Head of caudate nucleus (tissue), 42 donors: ENCODE results near the gene TMCC1.
"Not testable (repeated sequence)": the region's sequence is repeated elsewhere in the genome, so short reads cannot be mapped to it uniquely, and the experiment has no call there.

Experiments used
- DNase-seq, 42 donors: peaks; one replicate each; pipeline versions ENCODE4 v3.0.0 to v3.0.0-alpha.2; 2020 to 2021; ENCODE audit warnings: mixed read lengths in 7 of 42
- intact Hi-C: fragments of 100-400 bp; cut with DNase I; formaldehyde crosslinking; loops from one replicate; pipeline ENCODE4 v1.15.0; 2022

TMCC1 gene

DNA sequence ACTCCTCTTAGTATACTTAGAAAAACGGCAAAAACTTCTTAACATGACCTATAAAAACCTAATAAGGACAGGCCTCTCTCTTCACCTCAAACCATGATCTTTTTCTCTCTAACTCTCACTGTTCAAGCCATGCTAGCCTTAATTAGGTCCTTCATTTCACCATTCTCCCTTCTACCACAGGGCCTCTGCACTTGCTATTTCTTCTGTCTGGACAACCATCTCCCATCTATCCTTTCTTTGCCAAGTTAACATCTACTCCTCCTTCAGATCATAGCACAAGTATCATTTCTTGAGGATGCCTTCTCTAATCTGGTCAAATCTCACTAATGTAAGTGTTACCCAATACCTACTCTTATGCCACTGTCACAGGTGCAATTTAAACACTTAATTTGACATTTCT is 39.1 kb downstream of the TMCC1 start:
- intact Hi-C loops = no loop called here
- DNase-seq = no peak

DNA sequence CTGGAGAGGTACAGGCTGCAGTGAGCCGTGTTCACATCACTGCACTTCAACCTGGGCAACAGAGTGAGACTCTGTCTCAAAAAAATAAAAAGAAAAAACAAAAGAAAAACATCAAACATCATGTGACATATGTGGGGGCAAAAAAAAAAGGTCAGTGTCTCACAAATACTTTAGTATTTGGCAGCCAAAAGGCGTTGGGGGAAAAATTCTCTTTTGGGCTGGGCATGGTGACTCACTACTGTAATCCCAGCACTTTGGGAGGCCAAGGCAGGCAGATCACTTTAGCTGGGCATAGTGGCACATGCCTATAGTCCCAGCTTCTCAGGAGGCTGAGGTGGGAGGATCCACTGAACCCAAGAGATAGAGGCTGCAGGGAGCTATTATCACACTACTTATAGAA is 47.6 kb downstream of the TMCC1 start:
- DNase-seq = no peak
- intact Hi-C loops = no loop called here

DNA sequence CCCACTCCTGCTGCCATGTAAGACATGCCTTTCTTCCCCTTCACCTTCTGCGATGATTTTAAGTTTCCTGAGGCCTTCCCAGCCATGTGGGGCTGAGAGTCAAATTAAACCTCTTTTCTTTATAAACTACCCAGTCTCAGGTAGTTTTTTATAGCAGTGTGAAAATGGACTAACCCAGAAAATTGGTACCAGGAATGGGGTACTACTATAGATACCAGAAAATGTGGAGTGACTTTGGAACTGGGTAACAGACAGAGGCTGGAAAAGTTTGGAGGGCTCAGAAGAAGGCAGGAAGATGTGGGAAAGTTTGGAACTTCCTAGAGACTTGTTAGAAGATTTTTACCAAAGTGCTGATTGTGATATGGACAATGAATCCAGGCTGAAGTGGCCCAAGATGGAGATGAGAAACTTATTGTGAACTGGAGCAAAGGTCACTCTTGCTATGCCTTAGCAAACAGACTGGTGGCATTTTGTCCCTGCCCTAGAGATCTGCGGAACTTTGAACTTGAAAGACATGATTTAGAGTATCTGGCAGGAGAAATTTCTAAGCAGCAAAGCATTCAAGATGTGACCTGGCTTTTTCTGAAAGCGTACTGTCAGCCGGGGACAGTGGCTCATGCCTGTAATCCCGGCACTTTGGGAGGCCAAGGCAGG is 52.7 kb downstream of the TMCC1 start:
- intact Hi-C loops = no loop called here
- no peak for DNase-seq

DNA sequence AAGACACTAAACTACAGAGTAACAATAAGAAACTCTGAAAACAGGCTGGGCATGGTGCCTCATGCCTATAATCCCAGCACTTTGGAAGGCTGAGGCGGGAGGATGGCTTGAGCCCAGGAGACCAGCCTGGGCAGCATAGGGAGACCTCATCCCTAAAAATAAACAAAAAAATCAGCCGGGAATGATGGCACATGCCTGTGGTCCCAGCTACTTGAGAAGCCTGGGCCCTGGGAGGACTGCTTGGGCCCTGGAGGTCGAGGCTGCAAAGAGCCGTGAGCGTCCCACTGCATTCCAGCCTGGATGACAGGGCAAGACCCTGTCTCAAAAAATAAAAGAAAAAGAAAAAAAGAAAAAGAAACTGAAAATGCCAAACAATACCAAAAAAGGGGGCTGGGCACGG is 55.4 kb downstream of the TMCC1 start:
- intact Hi-C loops = no loop called here
- no peak for DNase-seq

DNA sequence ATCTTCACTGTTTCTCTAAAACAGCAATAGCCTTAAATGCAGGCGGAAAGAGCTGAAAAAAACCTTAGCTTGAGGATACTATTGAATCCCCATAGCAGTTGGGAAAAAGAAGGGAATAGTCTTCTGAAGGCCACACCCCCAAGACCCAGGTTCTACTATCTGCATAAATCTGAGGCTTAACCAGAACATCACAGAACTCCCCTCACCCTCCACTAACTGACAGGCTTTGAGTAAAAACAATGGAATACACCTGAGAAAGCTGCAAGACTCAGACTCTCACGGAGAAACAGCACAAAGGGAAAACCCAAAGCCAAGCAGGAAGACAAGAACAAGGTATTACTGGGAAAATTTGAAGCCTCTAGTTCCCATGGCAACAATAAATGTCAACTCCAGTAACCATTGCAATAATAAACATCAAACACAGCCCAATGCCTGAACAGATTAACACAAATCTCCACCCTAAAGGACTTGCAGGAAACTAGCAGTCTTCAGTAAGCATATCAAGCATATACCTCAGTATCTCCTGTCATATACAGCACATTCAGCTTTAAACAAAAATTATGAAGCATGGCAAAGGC is 56.4 kb downstream of the TMCC1 start:
- no peak for DNase-seq
- intact Hi-C loops = no loop called here

DNA sequence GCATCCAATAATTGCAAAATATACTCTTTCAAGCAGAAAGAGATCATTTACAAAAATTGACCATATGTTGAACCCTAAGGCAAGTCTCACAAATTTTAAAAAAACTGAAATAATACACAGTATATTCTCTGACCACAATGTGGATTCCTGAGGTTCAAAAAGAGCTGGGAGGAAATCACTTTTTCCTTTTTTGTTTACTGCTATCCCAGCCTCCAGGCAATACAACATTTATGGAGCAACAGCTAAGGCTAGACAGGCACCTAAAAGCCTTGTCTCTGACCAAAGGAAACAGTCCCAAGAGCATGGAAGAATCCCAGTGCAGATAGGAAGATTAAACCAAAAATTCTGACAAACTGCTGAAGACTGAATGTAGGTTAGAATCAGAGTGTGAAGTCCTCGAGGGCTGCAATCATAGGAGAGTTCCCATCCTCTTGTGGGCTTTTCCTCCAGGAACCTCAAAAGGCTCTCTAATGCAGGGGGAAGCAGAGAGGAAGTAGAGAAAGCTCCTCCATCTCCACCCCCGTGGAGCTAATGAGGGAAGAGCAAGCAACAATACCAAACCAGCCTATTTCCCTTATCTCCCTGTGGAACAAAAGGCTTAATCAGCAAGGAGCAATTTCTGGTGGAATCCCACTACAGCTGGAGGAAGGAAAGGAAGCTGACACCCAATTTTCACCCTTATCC is 57.0 kb downstream of the TMCC1 start:
- intact Hi-C loops = no loop called here
- DNase-seq = no peak

DNA sequence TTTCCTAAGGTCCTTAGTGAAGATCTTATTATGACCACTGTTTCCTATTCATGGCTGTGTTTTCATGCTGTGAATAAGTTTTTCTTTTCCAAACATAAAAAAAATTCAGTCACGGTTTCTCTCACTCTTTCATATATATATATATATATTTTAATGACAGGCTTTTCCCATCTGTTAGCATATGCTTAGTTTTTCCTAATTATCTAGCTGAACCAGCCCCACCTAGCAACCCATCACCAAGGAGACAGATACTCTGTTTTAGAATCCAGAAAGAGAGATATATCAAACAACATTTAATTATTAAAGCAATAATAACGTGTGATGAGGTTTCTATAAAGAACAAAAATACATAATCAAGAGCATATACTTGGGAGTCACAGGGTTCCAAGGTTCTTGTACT is 58.3 kb downstream of the TMCC1 start:
- DNase-seq = no peak
- intact Hi-C loops = no loop called here

DNA sequence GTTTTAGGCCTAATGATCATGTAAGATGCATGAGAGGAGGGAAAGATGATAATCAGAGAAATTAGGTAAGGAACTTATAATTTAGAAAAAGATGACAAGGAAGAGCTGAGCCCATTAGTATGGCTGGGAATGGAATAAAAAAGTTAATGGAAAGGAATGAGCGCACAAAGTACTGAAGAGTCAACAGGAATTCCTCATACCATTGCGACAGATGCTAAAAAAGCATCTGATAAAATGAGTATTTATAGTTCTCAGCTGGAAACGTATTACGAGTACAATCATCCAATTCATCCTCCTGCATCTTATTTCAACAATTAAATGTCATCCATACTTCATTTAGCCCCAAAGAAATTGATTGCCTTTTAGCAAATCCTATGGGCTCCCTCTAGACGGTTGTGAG is 58.9 kb downstream of the TMCC1 start:
- intact Hi-C loops = no loop called here
- no peak for DNase-seq

DNA sequence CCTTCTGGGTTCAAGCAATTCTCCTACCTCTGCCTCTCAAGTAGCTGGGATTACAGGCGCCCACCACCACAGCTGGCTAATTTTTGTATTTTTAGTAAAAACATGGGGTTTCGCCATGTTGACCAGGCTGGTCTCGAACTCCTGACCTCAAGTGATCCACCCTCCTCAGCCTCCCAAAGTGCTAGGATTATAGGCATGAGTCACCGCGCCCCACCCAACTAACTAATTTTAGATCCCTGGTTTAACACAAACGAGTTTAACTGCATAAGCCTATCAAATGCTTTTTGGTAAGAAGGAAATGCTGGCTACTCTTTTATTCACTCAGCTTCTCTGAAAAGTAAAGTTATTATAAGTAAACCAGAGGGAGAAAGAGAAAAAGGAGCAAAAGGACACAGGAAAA is 61.6 kb downstream of the TMCC1 start:
- intact Hi-C loops = not testable (repeated sequence)
- peak in 11 of 42 donors; percentile 5 to 55 (median 24) for DNase-seq

DNA sequence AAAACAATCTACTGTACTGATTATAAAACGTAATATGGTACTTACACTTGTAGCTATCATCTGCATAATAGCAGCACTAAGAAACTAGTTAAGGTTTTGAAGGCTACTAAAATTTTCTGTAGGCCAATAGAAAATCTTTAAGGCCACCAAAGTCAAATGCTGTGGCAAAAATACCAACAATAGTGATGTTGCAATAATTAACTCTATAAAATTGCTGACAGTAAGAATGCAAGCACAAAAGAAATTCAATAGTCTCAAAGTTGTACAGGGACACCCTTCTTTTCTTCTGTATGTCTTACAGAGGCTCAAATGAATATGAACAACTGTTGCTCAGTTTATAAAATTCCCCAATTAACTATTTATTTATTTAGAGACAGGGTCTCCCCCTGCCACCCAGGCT is 62.0 kb downstream of the TMCC1 start:
- no peak for DNase-seq
- intact Hi-C loops = no loop called here

DNA sequence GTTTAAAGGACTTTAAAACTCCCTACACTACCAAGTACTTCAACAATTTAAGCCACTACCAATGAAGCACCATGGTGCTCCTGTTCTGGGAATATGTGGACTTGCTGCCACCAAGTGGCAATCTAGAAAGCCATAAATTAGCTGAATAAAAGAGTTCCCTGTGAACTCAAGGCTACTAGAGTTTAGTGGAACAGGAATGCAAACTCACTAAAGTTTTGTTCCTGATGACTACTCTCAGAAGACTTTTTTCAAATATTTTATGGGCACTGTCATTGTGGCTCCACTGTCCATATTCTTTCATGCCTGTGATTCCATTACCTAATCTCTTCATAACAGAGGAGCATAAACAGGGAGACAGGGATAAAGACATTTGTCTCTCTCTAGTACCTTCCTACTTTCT is 63.9 kb downstream of the TMCC1 start:
- intact Hi-C loops = loop anchor here (2.0 to 10.0 kb wide), 2 partner anchors 105 to 335 kb away; no protein-coding TSS in a partner anchor
- DNase-seq = peak in 37 of 42 donors; percentile 15 to 84 (median 64)

DNA sequence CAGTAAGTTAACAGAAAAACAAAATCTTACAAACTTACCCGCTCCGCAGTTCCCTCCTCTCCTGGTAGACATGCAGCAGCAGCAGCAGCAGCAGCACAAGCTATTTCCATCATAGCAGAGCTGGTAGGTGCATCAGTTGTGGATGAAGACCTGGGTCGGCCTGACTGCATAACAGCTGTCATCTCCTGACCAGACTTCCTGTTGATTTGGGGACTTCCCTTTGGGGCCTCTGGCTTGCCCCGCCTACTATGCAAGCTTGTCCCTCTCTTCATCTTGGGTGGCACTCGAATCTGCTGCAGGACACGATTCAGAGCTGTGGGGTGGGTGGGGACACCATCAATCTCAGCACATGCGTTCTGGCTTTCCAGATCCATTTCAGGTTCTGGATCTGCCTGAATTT is 65.7 kb downstream of the TMCC1 start:
- intact Hi-C loops = loop anchor here (2.0 to 10.0 kb wide), 3 partner anchors 107 to 333 kb away; no protein-coding TSS in a partner anchor
- DNase-seq = peak in 1 of 42 donors; percentile 4

DNA sequence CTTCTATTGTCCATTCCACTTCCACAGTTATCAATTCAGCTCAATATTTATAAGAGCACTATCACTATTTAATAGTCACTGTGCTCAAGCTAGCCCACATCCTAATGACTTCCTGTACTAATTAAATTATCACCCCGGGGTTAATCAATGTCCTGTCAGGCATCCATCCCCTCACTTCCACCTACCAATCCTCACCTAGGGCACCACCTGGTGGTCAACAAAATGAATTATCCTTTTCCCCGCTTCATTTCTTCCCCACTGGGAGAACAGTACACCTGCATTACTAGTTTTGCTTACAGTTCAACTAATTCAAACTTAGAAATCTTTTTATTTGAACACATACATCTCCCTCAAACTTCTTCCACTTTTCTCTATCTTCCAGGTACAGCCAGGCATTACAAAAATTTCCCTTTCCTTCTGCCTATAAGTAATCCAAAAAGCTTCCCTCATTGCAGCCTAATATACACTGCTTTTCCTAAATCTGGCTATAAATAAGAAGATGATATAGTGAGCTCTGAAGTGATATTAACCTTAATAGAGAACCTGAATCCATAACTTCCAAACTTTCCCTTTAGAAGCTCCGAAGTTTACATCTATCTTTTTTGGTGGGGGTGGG is 68.5 kb downstream of the TMCC1 start:
- intact Hi-C loops = loop anchor here (10.0 kb wide), 1 partner anchor 330 kb away; no protein-coding TSS in a partner anchor
- peak in 29 of 42 donors; percentile 18 to 84 (median 51) for DNase-seq

DNA sequence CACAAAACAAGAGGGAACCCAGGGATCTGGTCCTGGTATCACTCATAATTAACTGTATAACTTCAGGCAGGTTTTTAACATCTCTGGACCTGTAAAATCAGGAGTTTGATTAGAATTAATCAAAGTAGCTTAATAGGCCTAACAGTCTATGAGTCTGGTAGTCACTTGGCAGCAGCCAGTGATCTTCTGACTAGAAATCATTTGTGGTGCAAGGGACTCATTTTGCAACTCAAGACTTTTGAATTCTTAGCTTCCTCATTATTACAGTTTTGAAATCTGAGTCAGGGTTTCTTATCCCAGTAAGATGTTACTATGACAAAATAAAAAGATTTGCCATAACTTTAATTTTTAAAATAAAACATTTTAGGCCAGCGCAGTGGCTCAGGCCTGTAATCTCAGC is 70.8 kb downstream of the TMCC1 start:
- intact Hi-C loops = loop anchor here (10.0 kb wide), 1 partner anchor 328 kb away; no protein-coding TSS in a partner anchor
- no peak for DNase-seq

DNA sequence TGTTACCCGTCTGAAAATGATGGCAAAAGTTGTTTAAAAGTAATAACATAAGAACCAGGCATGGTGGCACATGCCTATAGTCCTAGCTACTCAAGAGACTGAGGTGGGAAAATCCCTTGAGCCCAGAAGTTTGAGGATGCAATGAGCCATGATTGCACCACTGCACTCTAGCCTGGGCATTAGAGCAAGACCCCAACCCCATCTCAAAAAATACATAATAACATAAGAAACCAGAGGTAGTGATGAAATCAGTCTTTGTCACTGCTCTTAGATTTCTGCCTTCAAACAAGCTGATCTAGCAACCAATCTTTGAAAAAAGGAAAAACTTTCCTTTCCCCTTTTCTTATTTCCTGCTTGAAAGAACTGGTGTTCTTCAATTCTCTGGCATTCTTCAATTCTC is 71.3 kb downstream of the TMCC1 start:
- DNase-seq = no peak
- intact Hi-C loops = loop anchor here (10.0 kb wide), 1 partner anchor 327 kb away; no protein-coding TSS in a partner anchor

DNA sequence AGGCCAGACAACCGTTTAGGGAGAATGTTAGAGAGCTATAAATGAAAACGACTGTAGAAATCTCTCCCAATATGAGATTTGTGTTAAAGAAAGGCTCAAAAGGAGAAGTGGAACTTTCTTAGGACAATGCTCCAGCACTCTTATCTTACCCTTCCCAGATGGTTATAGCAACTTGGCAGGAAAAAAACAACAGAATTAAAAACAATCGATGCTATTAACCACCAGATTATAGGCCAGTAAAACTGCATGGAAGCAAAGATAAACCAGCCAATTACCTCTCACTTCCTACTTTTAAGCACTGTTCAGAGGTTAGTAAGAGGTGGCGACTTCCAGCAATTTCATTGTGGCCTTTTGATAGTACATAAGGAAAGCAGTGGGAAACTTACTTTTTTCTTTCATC is 72.9 kb downstream of the TMCC1 start:
- DNase-seq = no peak
- intact Hi-C loops = loop anchor here (10.0 kb wide), 1 partner anchor 326 kb away; no protein-coding TSS in a partner anchor

DNA sequence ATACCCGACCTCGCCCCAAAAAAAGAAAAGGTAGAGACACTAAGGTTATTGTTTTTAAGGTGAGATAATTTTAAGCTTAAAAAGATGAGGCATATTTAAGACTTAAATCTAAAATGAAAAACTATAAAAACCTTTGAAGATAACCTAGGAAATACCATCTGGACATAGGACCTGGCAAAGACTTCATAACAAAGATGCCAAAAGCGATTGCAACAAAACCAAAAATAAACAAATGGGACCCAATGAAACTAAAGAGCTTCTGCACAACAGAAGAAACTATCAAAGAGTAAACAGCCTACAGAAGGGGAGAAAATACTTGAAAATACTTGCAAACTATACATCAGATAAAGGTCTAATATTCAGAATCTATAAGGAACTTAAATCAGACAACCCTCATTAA is 80.9 kb downstream of the TMCC1 start:
- DNase-seq = no peak
- intact Hi-C loops = no loop called here

DNA sequence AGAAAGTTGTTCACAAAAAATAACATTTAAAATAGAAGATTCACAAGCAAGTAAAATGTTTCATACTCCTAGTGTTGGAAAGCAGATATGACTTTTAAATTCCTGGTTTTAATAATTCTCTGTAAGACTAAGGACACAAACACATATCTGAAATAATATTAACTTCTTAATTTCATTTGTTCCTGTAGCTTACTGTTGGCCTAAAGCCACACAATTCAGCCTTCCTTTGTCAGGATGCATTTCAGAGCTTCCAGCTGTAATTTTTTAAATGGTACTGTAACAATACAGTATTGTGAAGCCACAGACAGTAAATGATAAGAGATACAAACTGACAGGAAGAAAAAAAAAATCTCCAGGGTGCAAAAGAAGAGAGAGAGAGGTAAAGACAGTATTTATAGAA is 84.2 kb downstream of the TMCC1 start:
- intact Hi-C loops = no loop called here
- DNase-seq = no peak

DNA sequence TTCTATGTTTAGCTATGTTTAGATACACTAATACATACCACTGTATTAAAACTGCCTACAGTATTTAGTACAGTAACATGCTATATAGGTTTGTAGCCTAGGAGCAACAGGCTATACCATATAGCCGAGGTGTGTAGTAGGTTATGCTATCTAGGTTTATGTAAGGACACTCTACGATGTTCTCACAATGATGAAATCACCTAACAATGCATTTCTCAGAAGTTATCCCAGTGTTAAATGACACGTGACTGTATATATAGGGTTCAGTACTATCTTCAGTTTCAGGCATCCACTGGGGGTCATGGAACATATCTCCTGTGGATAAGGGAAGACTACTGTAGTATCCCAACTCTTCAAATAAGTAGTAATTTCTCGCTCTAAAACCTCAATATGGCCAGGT is 97.4 kb downstream of the TMCC1 start:
- DNase-seq = no peak

More for the DNA sequence above, 97.4 kb downstream of the TMCC1 start:
- intact Hi-C loops = no loop called here
